A549 (cell line): ENCODE results near the gene FAM3A. TPM values are rescaled to one million over a fixed set of nuclear protein-coding genes. Genes with fewer than 3 reads are reported as not detected.

Experiments
- ATAC-seq, 2 experiments: fragments of 200-7000 bp in 1 of 2; fragments of >200 bp in 1 of 2; cut with Nextera tagmentation in 1 of 2; cut with Tn5 transposase in 1 of 2; 3 replicates each; pipeline versions ENCODE4 v1.8.0 to v1.9.1; 2018 to 2020; ENCODE audit warnings: mild to moderate bottlenecking in 1 of 2, moderate library complexity in 1 of 2
- CTCF ChIA-PET: fragments of 300-600 bp; sonication (Branson Sonifier 250); formaldehyde crosslinking; extraction: SDS; loops from one replicate; lab custom pipeline; 2021; ENCODE audit warnings: antibody characterized with exemption, inconsistent platforms; lab: Yijun Ruan, JAX
- POLR2A ChIA-PET: fragments of 350-600 bp; formaldehyde crosslinking; extraction: SDS; loops from one replicate; lab custom pipeline; 2021; ENCODE audit warnings: antibody characterized with exemption, inconsistent platforms; lab: Yijun Ruan, JAX
- DNase-seq, 2 experiments: peaks; one replicate each; pipeline versions ENCODE4 v3.0.0 to v3.0.0-alpha.2; 2011 to 2016; ENCODE audit warnings: low read depth in 1 of 2, low spot score in 1 of 2
- FAIRE-seq: peaks from 2 replicates; lab custom pipeline; 2011; peaks lifted over from hg19 to GRCh38; lab: Jason Lieb, UNC
- H3K27ac ChIP-seq, 2 experiments: fragments of >200 bp; sonication (Bioruptor Twin); formaldehyde crosslinking; 3 replicates each; pipeline ENCODE4 v1.5.1; 2016 to 2017
- H3K4me1 ChIP-seq: fragments of >200 bp; sonication (Bioruptor Twin); formaldehyde crosslinking; 3 replicates; pipeline ENCODE4 v1.6.1; 2016
- H3K4me2 ChIP-seq: fragments of >200 bp; sonication (Bioruptor Twin); formaldehyde crosslinking; 3 replicates; pipeline ENCODE4 v1.6.1; 2016
- H3K4me3 ChIP-seq: fragments of >200 bp; sonication (Bioruptor Twin); formaldehyde crosslinking; 3 replicates; pipeline ENCODE4 v1.5.1; 2016
- H3K9me3 ChIP-seq: fragments of >200 bp; sonication (Bioruptor Twin); formaldehyde crosslinking; 3 replicates; pipeline ENCODE4 v1.6.1; 2016
- CEBPB ChIP-seq, 2 experiments: fragments of >200 bp in 1 of 2; sonication (Bioruptor Twin) in 1 of 2; formaldehyde crosslinking in 1 of 2; IDR thresholded peaks; 2 replicates each; pipeline ENCODE4 v1.6.1; 2012 to 2016
- CHD2 ChIP-seq: fragments of 150-350 bp; IDR thresholded peaks from 2 replicates; pipeline ENCODE4 v1.6.1; 2014; ENCODE audit warnings: low read length; ENCODE audit not compliant: partially characterized antibody
- CTCF ChIP-seq: fragments of >200 bp; sonication (Bioruptor Twin); formaldehyde crosslinking; IDR thresholded peaks from 3 replicates; pipeline ENCODE4 v1.5.1; 2016
- ELK1 ChIP-seq: fragments of 150-350 bp; IDR thresholded peaks from 2 replicates; pipeline ENCODE4 v1.6.1; 2014; ENCODE audit warnings: low read depth, mild to moderate bottlenecking, low read length
- FOSL2 ChIP-seq, 2 experiments: fragments of 450-650 bp in 1 of 2; fragments of >200 bp in 1 of 2; sonication (Bioruptor Twin) in 1 of 2; formaldehyde crosslinking; IDR thresholded peaks; 2 replicates each; pipeline versions ENCODE4 v1.5.0 to v1.6.1; 2016 to 2020; ENCODE audit warnings: mild to moderate bottlenecking in 1 of 2, moderate library complexity in 1 of 2
- GATA3 ChIP-seq: IDR thresholded peaks from 2 replicates; pipeline ENCODE4 v1.6.1; 2012; ENCODE audit warnings: borderline replicate concordance
- JUN ChIP-seq, 2 experiments: fragments of >200 bp; sonication (Bioruptor Twin); formaldehyde crosslinking; IDR thresholded peaks; 2 replicates in 1 of 2; 3 replicates in 1 of 2; pipeline ENCODE4 v1.6.1; 2016 to 2017
- MAX ChIP-seq: IDR thresholded peaks from 2 replicates; pipeline ENCODE4 v1.6.1; 2012
- MYC ChIP-seq: IDR thresholded peaks from 2 replicates; pipeline ENCODE4 v1.6.1; 2012; ENCODE audit warnings: mild to moderate bottlenecking, inconsistent platforms, low read length, improper control_type of control experiment, borderline replicate concordance
- PBX3 ChIP-seq: IDR thresholded peaks from 2 replicates; pipeline ENCODE4 v1.6.1; 2012
- PHF8 ChIP-seq: fragments of 200-600 bp; sonication (generic); IDR thresholded peaks from 2 replicates; pipeline ENCODE4 v1.6.1; 2016; ENCODE audit warnings: low read depth, mild to moderate bottlenecking, antibody characterized with exemption, moderate library complexity, borderline replicate concordance
- POLR2AphosphoS2 ChIP-seq: conservative IDR thresholded peaks from 2 replicates; pipeline ENCODE4 v1.6.1; 2012; ENCODE audit warnings: low read length, improper control_type of control experiment, inconsistent platforms
- RAD21 ChIP-seq, 2 experiments: fragments of >200 bp in 1 of 2; sonication (Bioruptor Twin) in 1 of 2; formaldehyde crosslinking in 1 of 2; IDR thresholded peaks in 1 of 2; conservative IDR thresholded peaks in 1 of 2; 2 replicates in 1 of 2; 3 replicates in 1 of 2; pipeline ENCODE4 v1.6.1; 2012 to 2018; ENCODE audit warnings: inconsistent platforms in 1 of 2
- RCOR1 ChIP-seq: fragments of 150-350 bp; IDR thresholded peaks from 2 replicates; pipeline ENCODE4 v1.6.1; 2014; ENCODE audit warnings: antibody characterized with exemption, low read length, low read depth
- SMC3 ChIP-seq: fragments of >200 bp; sonication (Bioruptor Twin); formaldehyde crosslinking; IDR thresholded peaks from 3 replicates; pipeline ENCODE4 v1.6.1; 2018; ENCODE audit warnings: inconsistent platforms
- ZFP36 ChIP-seq: fragments of 450-650 bp; IDR thresholded peaks from 2 replicates; pipeline ENCODE4 v1.6.1; 2014; ENCODE audit warnings: borderline replicate concordance; ENCODE audit not compliant: partially characterized antibody
- WGBS: methylation state at CpG from one replicate; pipeline ENCODE4 v1.1.6; 2017; ENCODE audit errors: missing lambda C conversion rate; 5-methylcytosine and 5-hydroxymethylcytosine counted together
- polyA plus RNA-seq, 4 experiments: library from polyadenylated mRNA; depleted of rRNA in 3 of 4; stranded (reverse); fragments of >200 nt; fragmentation: RNase III in 1 of 4; extraction: RNeasy Plus Mini Kit Qiagen cat#74134 plus additional on column Dnase treatment in 1 of 4; gene quantifications; 2 replicates in 3 of 4; 3 replicates in 1 of 4; pipeline ENCODE4 v1.2.3, GENCODE V29; 2011 to 2017
- TF ChIP-seq, protein P1 (sequence below): fragments of 250-450 bp; sonication (Bioruptor Pico); IDR thresholded peaks from 2 replicates; pipeline ENCODE4 v1.5.0; 2021; ENCODE audit warnings: mild to moderate bottlenecking, moderate library complexity, borderline replicate concordance
- TF ChIP-seq, protein P2 (sequence below): IDR thresholded peaks from 2 replicates; pipeline ENCODE4 v1.6.1; 2012; ENCODE audit warnings: low read depth, borderline replicate concordance
- TF ChIP-seq, protein P3 (sequence below): fragments of >200 bp; sonication (Bioruptor Twin); formaldehyde crosslinking; IDR thresholded peaks from 3 replicates; pipeline ENCODE4 v1.6.1; 2016

FAM3A gene
- polyA plus RNA-seq, 2 of the 4 experiments (the other 2 are of a cell fraction): 21.7 to 36.7 TPM

DNA sequence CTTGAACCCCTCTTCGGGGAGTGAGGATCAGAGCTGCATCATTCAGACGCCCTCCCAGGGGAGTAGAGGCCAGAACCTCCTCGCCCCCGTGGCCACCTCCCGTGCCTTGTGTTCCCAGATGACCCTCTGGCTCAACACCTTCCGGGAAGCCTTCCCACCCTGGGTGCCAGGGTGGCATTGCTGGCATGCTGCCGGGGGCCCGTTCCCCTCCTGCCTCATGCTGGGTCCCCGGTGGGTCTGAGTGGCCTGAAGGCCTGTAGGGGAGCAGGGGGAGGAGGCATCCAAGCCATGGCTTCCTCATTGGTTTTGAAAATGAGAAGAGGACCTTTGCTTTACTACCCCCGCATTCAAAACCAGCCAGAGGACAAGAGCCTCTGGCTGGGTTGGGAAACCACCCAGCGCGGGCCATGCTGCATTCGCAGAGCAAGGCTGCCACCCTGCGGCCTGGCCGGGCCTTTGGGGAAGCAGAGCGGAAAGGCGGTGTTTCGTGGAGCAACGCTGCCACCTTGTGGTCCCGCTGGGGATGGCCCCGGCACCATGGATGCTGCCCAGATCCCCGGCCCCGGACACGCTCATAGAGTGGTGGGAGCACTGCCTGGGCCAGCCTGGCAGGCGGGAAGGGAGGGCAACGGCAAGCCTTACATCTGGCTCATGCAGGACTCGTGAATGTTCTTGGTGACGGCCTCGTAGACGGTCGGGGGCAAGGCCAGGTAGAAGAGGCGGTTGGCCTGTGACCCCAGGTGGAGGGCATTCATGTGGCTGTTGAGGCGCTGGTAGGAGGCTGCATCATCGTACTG lies 18.7 kb upstream of the FAM3A start:
- DNase-seq (peak; percentile 59 to 89), FAIRE-seq (peak; percentile 97), ATAC-seq (peak; percentile 62 to 79)
- no peaks in the 10 kb centered on the region for H3K9me3 ChIP-seq
- ChIA-PET CTCF (interaction anchor here (0.8 to 6.4 kb wide), 13 partner anchors 7 to 178 kb away, joined by 3 to 55 read pairs (median 3); partner anchors contain the start of gene FLNA), POLR2A (no interaction called here)
- 18% methylated on average over 3 of the region's 34 CpGs for WGBS
- H3K4me2 ChIP-seq: peak overlapping the region; percentile 90
- peaks cover 100% of the 10 kb centered on the region for H3K4me1 ChIP-seq
- H3K27ac ChIP-seq: peak overlapping the region; percentile 98 to 100
- H3K4me3 ChIP-seq: peak overlapping the region; percentile 18; the same call in 1 of the 3 replicates
- no peak for TF ChIP-seq PBX3
- peak; percentile 29; the same call in 1 of the 2 replicates for TF ChIP-seq GATA3
- no peak for TF ChIP-seq ZFP36
- TF ChIP-seq MAX: peak; percentile 88
- peak; percentile 88 for TF ChIP-seq CTCF
- peak; percentile 51; the same call in 1 of the 2 replicates for TF ChIP-seq MYC
- TF ChIP-seq RAD21 (conservative IDR thresholded peaks at IDR 0.05 in 1 of 2, IDR thresholded peaks at IDR 0.05 in 1 of 2): peak; percentile 74 to 81
- TF ChIP-seq, protein P1, sequence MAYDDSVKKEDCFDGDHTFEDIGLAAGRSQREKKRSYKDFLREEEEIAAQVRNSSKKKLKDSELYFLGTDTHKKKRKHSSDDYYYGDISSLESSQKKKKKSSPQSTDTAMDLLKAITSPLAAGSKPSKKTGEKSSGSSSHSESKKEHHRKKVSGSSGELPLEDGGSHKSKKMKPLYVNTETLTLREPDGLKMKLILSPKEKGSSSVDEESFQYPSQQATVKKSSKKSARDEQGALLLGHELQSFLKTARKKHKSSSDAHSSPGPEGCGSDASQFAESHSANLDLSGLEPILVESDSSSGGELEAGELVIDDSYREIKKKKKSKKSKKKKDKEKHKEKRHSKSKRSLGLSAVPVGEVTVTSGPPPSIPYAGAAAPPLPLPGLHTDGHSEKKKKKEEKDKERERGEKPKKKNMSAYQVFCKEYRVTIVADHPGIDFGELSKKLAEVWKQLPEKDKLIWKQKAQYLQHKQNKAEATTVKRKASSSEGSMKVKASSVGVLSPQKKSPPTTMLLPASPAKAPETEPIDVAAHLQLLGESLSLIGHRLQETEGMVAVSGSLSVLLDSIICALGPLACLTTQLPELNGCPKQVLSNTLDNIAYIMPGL: no peak
- TF ChIP-seq POLR2AphosphoS2: 0 out of 2 replicates have a peak, but pooled peaks have one; percentile 20
- TF ChIP-seq, protein P2, sequence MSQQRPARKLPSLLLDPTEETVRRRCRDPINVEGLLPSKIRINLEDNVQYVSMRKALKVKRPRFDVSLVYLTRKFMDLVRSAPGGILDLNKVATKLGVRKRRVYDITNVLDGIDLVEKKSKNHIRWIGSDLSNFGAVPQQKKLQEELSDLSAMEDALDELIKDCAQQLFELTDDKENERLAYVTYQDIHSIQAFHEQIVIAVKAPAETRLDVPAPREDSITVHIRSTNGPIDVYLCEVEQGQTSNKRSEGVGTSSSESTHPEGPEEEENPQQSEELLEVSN: 0 out of 2 replicates have a peak, but pooled peaks have one; percentile 40
- peak in 1 of 2 experiments; percentile 23; a peak in 1 of 4 replicates for TF ChIP-seq CEBPB (IDR thresholded peaks at IDR 0.05)
- peak; percentile 28 to 30; a peak in 4 of 5 replicates for TF ChIP-seq JUN (IDR thresholded peaks at IDR 0.05)
- TF ChIP-seq SMC3: peak; percentile 76

DNA sequence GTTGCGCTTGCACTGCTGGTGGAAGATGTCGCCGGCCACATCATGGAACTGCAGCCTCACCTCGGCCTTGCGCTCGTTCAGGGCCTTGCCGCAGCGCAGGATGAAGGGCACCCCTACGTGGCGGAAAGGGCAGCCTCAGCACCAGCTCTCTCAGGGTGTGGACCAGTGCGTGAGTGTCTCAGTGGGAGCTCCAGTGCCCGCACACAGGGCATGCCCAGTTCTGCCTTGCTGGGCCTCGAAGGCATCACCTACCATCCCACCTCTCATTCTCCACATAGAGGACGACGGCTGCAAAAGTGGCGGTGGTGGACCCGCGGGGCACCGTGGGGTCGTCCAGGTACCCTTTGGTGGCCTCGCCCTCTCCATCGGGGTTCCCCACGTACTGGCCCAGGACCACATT lies 16.7 kb upstream of the FAM3A start:
- DNase-seq (no peak), ATAC-seq (no peak), FAIRE-seq (no peak)
- Histone ChIP-seq H3K4me2 (peak overlapping the region; percentile 90), H3K9me3 (no peaks in the 10 kb centered on the region), H3K4me1 (peaks cover 95% of the 10 kb centered on the region), H3K27ac (peak overlapping the region; percentile 98 to 100; a peak in 4 of 6 replicates)
- CTCF ChIA-PET: interaction anchor here (0.6 to 6.4 kb wide), 6 partner anchors 9 to 1095 kb away, joined by 3 to 55 read pairs (median 4); partner anchors contain the start of gene FLNA
- no peak for TF ChIP-seq SMC3
- TF ChIP-seq, all 56 proteins: peak for 0
- POLR2A ChIA-PET: no interaction called here
- no peak overlapping the region for H3K4me3 ChIP-seq
- WGBS: 88% methylated on average over 8 of the region's 23 CpGs

- POLR2A ChIA-PET: interaction anchor here (0.5 to 1.7 kb wide), 3 partner anchors 9 to 12 kb away, joined by 3 to 6 read pairs (median 4); no protein-coding TSS in a partner anchor
- WGBS: 20% methylated on average over 5 of the region's 16 CpGs
- TF ChIP-seq, protein P3, sequence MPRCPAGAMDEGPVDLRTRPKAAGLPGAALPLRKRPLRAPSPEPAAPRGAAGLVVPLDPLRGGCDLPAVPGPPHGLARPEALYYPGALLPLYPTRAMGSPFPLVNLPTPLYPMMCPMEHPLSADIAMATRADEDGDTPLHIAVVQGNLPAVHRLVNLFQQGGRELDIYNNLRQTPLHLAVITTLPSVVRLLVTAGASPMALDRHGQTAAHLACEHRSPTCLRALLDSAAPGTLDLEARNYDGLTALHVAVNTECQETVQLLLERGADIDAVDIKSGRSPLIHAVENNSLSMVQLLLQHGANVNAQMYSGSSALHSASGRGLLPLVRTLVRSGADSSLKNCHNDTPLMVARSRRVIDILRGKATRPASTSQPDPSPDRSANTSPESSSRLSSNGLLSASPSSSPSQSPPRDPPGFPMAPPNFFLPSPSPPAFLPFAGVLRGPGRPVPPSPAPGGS: no peak
- TF ChIP-seq RCOR1 (no peak), ELK1 (no peak), PHF8 (no peak), CHD2 (no peak), FOSL2 (IDR thresholded peaks at IDR 0.05) (no peak), FOSL2 (CRISPR knock-in tag; IDR thresholded peaks at IDR 0.05) (0 out of 2 replicates have a peak, but pooled peaks have one; percentile 24), SMC3 (no peak)
Observed at GRCh38 chrX:154531626-154532025, 15.6 kb upstream of the FAM3A start.

More at GRCh38 chrX:154531626-154532025, 15.6 kb upstream of the FAM3A start:
- Histone ChIP-seq H3K27ac (peak overlapping the region; percentile 98 to 100), H3K4me2 (peak overlapping the region; percentile 90), H3K4me1 (peaks cover 95% of the 10 kb centered on the region), H3K4me3 (no peak overlapping the region; the same call in 2 of the 3 replicates), H3K9me3 (no peaks in the 10 kb centered on the region)
- CTCF ChIA-PET: interaction anchor here (1.0 to 6.4 kb wide), 4 partner anchors 8 to 158 kb away, joined by 3 to 55 read pairs (median 12); partner anchors contain the start of gene FLNA
- FAIRE-seq (no peak), DNase-seq (peak in 1 of 2 experiments; percentile 64), ATAC-seq (peak; percentile 15 to 16; a peak in 3 of 6 replicates)
